Lower leg skin (tissue), 3 donors: Measurements from ENCODE around the gene ANKIB1.

Experiments used
- CTCF ChIP-seq, 3 donors: fragments of 450-650 bp; IDR thresholded peaks; one replicate each; pipeline ENCODE4 v1.5.1; 2016; ENCODE audit warnings: antibody characterized with exemption in 3 of 3, mild to moderate bottlenecking in 3 of 3, moderate library complexity in 2 of 3
- POLR2A ChIP-seq, 2 donors: fragments of 450-650 bp; IDR thresholded peaks; one replicate each; pipeline ENCODE4 v1.6.1; 2016 to 2017; ENCODE audit warnings: antibody characterized with exemption in 2 of 2, mild to moderate bottlenecking in 1 of 2, moderate library complexity in 1 of 2

- no peak for TF ChIP-seq CTCF (IDR thresholded peaks at IDR 0.05)
- TF ChIP-seq POLR2A (IDR thresholded peaks at IDR 0.05) = no peak
Observed at GRCh38 chr7:92251181-92251580, 5.4 kb downstream of the ANKIB1 start.
